Iris pigment epithelial cell (primary cell): Measurements from ENCODE around the gene INPP5A.
"Not testable (repeated sequence)": the region's sequence is repeated elsewhere in the genome, so short reads cannot be mapped to it uniquely, and the experiment has no call there.

Source experiments
- DNase-seq: peaks from one replicate; pipeline ENCODE4 v3.0.0-alpha.2; 2011; ENCODE audit warnings: low read depth

Gene INPP5A

GRCh38 chr10:132786884-132787494, 249.4 kb downstream of the INPP5A start:
- no peak for DNase-seq

- no peak for DNase-seq
Measured at GRCh38 chr10:132787495-132788179, 250.1 kb downstream of the INPP5A start.

- DNase-seq = peak; percentile 10
Measured at GRCh38 chr10:132788180-132788830, 250.7 kb downstream of the INPP5A start.

- no peak for DNase-seq
Measured at GRCh38 chr10:132788831-132789219, 251.2 kb downstream of the INPP5A start.

GRCh38 chr10:132789659-132790148, 252.1 kb downstream of the INPP5A start:
- DNase-seq = no peak

- DNase-seq = no peak
Measured at GRCh38 chr10:132790470-132790869, 252.9 kb downstream of the INPP5A start.

- DNase-seq = no peak
Measured at GRCh38 chr10:132790934-132791829, 253.6 kb downstream of the INPP5A start.

GRCh38 chr10:132792099-132792498, 254.5 kb downstream of the INPP5A start:
- DNase-seq = not testable (repeated sequence)

- DNase-seq = no peak
Measured at GRCh38 chr10:132792796-132793195, 255.2 kb downstream of the INPP5A start.

GRCh38 chr10:132793213-132793612, 255.6 kb downstream of the INPP5A start:
- no peak for DNase-seq

GRCh38 chr10:132793871-132794849, 256.6 kb downstream of the INPP5A start:
- no peak for DNase-seq

- no peak for DNase-seq
Measured at GRCh38 chr10:132796846-132797245, 259.3 kb downstream of the INPP5A start.

- not testable (repeated sequence) for DNase-seq
Measured at GRCh38 chr10:132797986-132798385, 260.4 kb downstream of the INPP5A start.

GRCh38 chr10:132798403-132798802, 260.8 kb downstream of the INPP5A start:
- no peak for DNase-seq

GRCh38 chr10:132798876-132799275, 261.3 kb downstream of the INPP5A start:
- DNase-seq = no peak

GRCh38 chr10:132799865-132800264, 262.3 kb downstream of the INPP5A start:
- no peak for DNase-seq

GRCh38 chr10:132802048-132802447, 264.5 kb downstream of the INPP5A start:
- no peak for DNase-seq

GRCh38 chr10:132802694-132803320, 265.2 kb downstream of the INPP5A start:
- no peak for DNase-seq

- no peak for DNase-seq
Measured at GRCh38 chr10:132803416-132804210, 266.0 kb downstream of the INPP5A start.

- DNase-seq = no peak
Measured at GRCh38 chr10:132804287-132804686, 266.7 kb downstream of the INPP5A start.
